Naive B cell (primary cell): ENCODE data around the gene KRTAP10-4. TPM values are rescaled to one million over a fixed set of nuclear protein-coding genes. Genes with fewer than 3 reads are reported as not detected.
A peak's percentile ranks its signal among the peaks of the same experiment; 100 is the strongest.
"Not testable (repeated sequence)": the region's sequence is repeated elsewhere in the genome, so short reads cannot be mapped to it uniquely, and the experiment has no call there.

ENCODE experiments used
- ATAC-seq, 2 donors: fragments of 150-1000 bp; cut with Tn5 transposase; 2 replicates each; pipeline ENCODE4 v1.10.0; 2021; ENCODE audit warnings: low read depth in 2 of 2, mild to moderate bottlenecking in 2 of 2, moderate library complexity in 2 of 2
- DNase-seq: peaks from one replicate; pipeline ENCODE4 v3.0.0; 2022
- H3K27ac Mint-ChIP-seq, 6 donors: one replicate each; pipeline ENCODE4 v1.8.0; 2020 to 2022; ENCODE audit warnings: mild to moderate bottlenecking in 6 of 6, mixed read lengths in 6 of 6, moderate library complexity in 5 of 6, inconsistent platforms in 2 of 6
- H3K27me3 Mint-ChIP-seq, 3 donors: one replicate each; pipeline ENCODE4 v1.8.0; 2021 to 2022; ENCODE audit warnings: mixed read lengths in 3 of 3, mild to moderate bottlenecking in 1 of 3
- H3K36me3 Mint-ChIP-seq, 2 donors: one replicate each; pipeline ENCODE4 v1.8.0; 2020 to 2022; ENCODE audit warnings: mixed read lengths in 2 of 2, inconsistent platforms in 1 of 2, mild to moderate bottlenecking in 1 of 2
- H3K4me1 Mint-ChIP-seq, 3 donors: one replicate each; pipeline ENCODE4 v1.8.0; 2020 to 2022; ENCODE audit warnings: mixed read lengths in 3 of 3, inconsistent platforms in 1 of 3, mild to moderate bottlenecking in 1 of 3, moderate library complexity in 1 of 3
- H3K4me3 Mint-ChIP-seq, 8 donors: one replicate each; pipeline ENCODE4 v1.8.0; 2020 to 2022; ENCODE audit warnings: mild to moderate bottlenecking in 8 of 8, mixed read lengths in 8 of 8, moderate library complexity in 8 of 8, inconsistent platforms in 2 of 8
- H3K9me3 Mint-ChIP-seq, 7 donors: one replicate each; pipeline ENCODE4 v1.8.0; 2020 to 2022; ENCODE audit warnings: mixed read lengths in 7 of 7, mild to moderate bottlenecking in 5 of 7, inconsistent platforms in 2 of 7, moderate library complexity in 1 of 7
- polyA plus RNA-seq, 6 donors: library from polyadenylated mRNA; unstranded; fragments of 300-500 nt; fragmentation: Illumina TruSeq; gene quantifications; one replicate each; pipeline ENCODE4 v1.2.3, GENCODE V29; 2021; ENCODE audit warnings: low read depth in 6 of 6

The KRTAP10-4 gene
- not detected for polyA plus RNA-seq

GRCh38 chr21:44573630-44574456 lies at the start of gene KRTAP10-4:
TSS of gene KRTAP10-4 (plus strand) at chr21:44573729. CDS start at chr21:44573759, 30 bp downstream.
- H3K4me3 Mint-ChIP-seq, H3K4me1 Mint-ChIP-seq, H3K27ac Mint-ChIP-seq, DNase-seq, ATAC-seq: not testable (repeated sequence)
- peaks cover 21 to 63% (median 49%) of the 10 kb centered on the region in 3 donors for H3K27me3 Mint-ChIP-seq
- peaks cover 9 to 30% (median 21%) of the 10 kb centered on the region in 7 donors for H3K9me3 Mint-ChIP-seq
- H3K36me3 Mint-ChIP-seq, result peaks cover 11 to 32% of the 10 kb centered on the region in 2 donors

- H3K27ac Mint-ChIP-seq, result no peak overlapping the region
- H3K36me3 Mint-ChIP-seq, result no peaks in the 10 kb centered on the region
- H3K4me1 Mint-ChIP-seq, result no peaks in the 10 kb centered on the region
- peaks cover 0 to 16% (median 0%) of the 10 kb centered on the region in 3 donors for H3K27me3 Mint-ChIP-seq
- H3K9me3 Mint-ChIP-seq, result no peaks in the 10 kb centered on the region
- no peak for DNase-seq
- no peak for ATAC-seq
- H3K4me3 Mint-ChIP-seq, result no peak overlapping the region
Measured at GRCh38 chr21:44524414-44525371, 48.8 kb upstream of the KRTAP10-4 start.

GRCh38 chr21:44525391-44526095 lies 48.0 kb upstream of the KRTAP10-4 start:
- H3K36me3 Mint-ChIP-seq, result no peaks in the 10 kb centered on the region
- H3K4me3 Mint-ChIP-seq, result peak overlapping the region in 1 of 8 donors; percentile 42
- DNase-seq (no peak), ATAC-seq (no peak)
- peaks cover 0 to 3% (median 0%) of the 10 kb centered on the region in 7 donors for H3K9me3 Mint-ChIP-seq
- H3K27me3 Mint-ChIP-seq, result peaks cover 5 to 15% (median 8%) of the 10 kb centered on the region in 3 donors
- H3K27ac Mint-ChIP-seq, result no peak overlapping the region
- no peaks in the 10 kb centered on the region for H3K4me1 Mint-ChIP-seq

GRCh38 chr21:44526096-44526997 lies 47.2 kb upstream of the KRTAP10-4 start:
- H3K36me3 Mint-ChIP-seq, result no peaks in the 10 kb centered on the region
- peaks cover 0 to 3% (median 0%) of the 10 kb centered on the region in 7 donors for H3K9me3 Mint-ChIP-seq
- H3K4me1 Mint-ChIP-seq, result no peaks in the 10 kb centered on the region
- DNase-seq (no peak), ATAC-seq (no peak)
- no peak overlapping the region for H3K4me3 Mint-ChIP-seq
- peaks cover 5 to 22% (median 10%) of the 10 kb centered on the region in 3 donors for H3K27me3 Mint-ChIP-seq
- H3K27ac Mint-ChIP-seq, result no peak overlapping the region

- H3K4me3 Mint-ChIP-seq, result no peak overlapping the region
- ATAC-seq, result no peak
Measured at GRCh38 chr21:44527156-44527982, 46.2 kb upstream of the KRTAP10-4 start.

GRCh38 chr21:44527983-44528633 lies 45.4 kb upstream of the KRTAP10-4 start:
- Mint-ChIP-seq H3K36me3 (no peaks in the 10 kb centered on the region), H3K9me3 (peaks cover 0 to 3% (median 0%) of the 10 kb centered on the region in 7 donors), H3K27me3 (peaks cover 5 to 30% (median 19%) of the 10 kb centered on the region in 3 donors), H3K4me1 (no peaks in the 10 kb centered on the region), H3K4me3 (no peak overlapping the region), H3K27ac (peak overlapping the region in 1 of 6 donors; percentile 59)
- no peak for ATAC-seq
- DNase-seq, result no peak

More at GRCh38 chr21:44527156-44527982, 46.2 kb upstream of the KRTAP10-4 start:
- peaks cover 0 to 3% (median 0%) of the 10 kb centered on the region in 7 donors for H3K9me3 Mint-ChIP-seq
- H3K27me3 Mint-ChIP-seq, result peaks cover 5 to 30% (median 19%) of the 10 kb centered on the region in 3 donors
- no peak for DNase-seq
- H3K4me1 Mint-ChIP-seq, result no peaks in the 10 kb centered on the region
- H3K36me3 Mint-ChIP-seq, result no peaks in the 10 kb centered on the region
- no peak overlapping the region for H3K27ac Mint-ChIP-seq

GRCh38 chr21:44528634-44528995 lies 44.9 kb upstream of the KRTAP10-4 start:
- Mint-ChIP-seq H3K27ac (no peak overlapping the region), H3K9me3 (peaks cover 0 to 3% (median 0%) of the 10 kb centered on the region in 7 donors), H3K4me1 (no peaks in the 10 kb centered on the region), H3K27me3 (peaks cover 5 to 30% (median 19%) of the 10 kb centered on the region in 3 donors), H3K4me3 (no peak overlapping the region), H3K36me3 (no peaks in the 10 kb centered on the region)
- DNase-seq, result no peak
- ATAC-seq, result no peak

- DNase-seq, result no peak
- Mint-ChIP-seq H3K27me3 (peaks cover 5 to 30% (median 19%) of the 10 kb centered on the region in 3 donors), H3K9me3 (peaks cover 0 to 3% (median 0%) of the 10 kb centered on the region in 7 donors), H3K4me3 (no peak overlapping the region), H3K27ac (peak overlapping the region in 1 of 6 donors; percentile 42), H3K4me1 (no peaks in the 10 kb centered on the region), H3K36me3 (no peaks in the 10 kb centered on the region)
- no peak for ATAC-seq
Measured at GRCh38 chr21:44529011-44529421, 44.5 kb upstream of the KRTAP10-4 start.

GRCh38 chr21:44529503-44530125 lies 43.9 kb upstream of the KRTAP10-4 start:
- ATAC-seq (no peak), DNase-seq (no peak)
- H3K27ac Mint-ChIP-seq, result peak overlapping the region in 1 of 6 donors; percentile 94
- H3K9me3 Mint-ChIP-seq, result peaks cover 0 to 3% (median 0%) of the 10 kb centered on the region in 7 donors
- H3K4me3 Mint-ChIP-seq, result no peak overlapping the region
- no peaks in the 10 kb centered on the region for H3K36me3 Mint-ChIP-seq
- no peaks in the 10 kb centered on the region for H3K4me1 Mint-ChIP-seq
- peaks cover 5 to 31% (median 19%) of the 10 kb centered on the region in 3 donors for H3K27me3 Mint-ChIP-seq

- no peak for ATAC-seq
- Mint-ChIP-seq H3K4me3 (peak overlapping the region in 1 of 8 donors; percentile 61), H3K4me1 (no peaks in the 10 kb centered on the region), H3K27me3 (peaks cover 5 to 36% (median 19%) of the 10 kb centered on the region in 3 donors), H3K27ac (peak overlapping the region in 1 of 6 donors; percentile 94), H3K9me3 (peaks cover 0 to 4% (median 0%) of the 10 kb centered on the region in 7 donors), H3K36me3 (no peaks in the 10 kb centered on the region)
- no peak for DNase-seq
Measured at GRCh38 chr21:44530221-44530902, 43.2 kb upstream of the KRTAP10-4 start.
